Neutrophil (primary cell): ENCODE measurements around the gene PPHLN1.

Experiments used
- H3K27ac ChIP-seq: fragments of 200-600 bp; sonication (generic); 2 replicates; pipeline ENCODE4 v1.5.1; 2016; ENCODE audit warnings: mild to moderate bottlenecking, moderate library complexity
- H3K27me3 ChIP-seq: fragments of 200-600 bp; sonication (generic); 2 replicates; pipeline ENCODE4 v1.6.0; 2016; ENCODE audit warnings: mild to moderate bottlenecking
- H3K36me3 ChIP-seq: fragments of 200-600 bp; sonication (generic); 2 replicates; pipeline ENCODE4 v1.5.1; 2017
- H3K4me1 ChIP-seq, 2 experiments: fragments of 200-600 bp in 1 of 2; sonication (generic) in 1 of 2; 1 replicate in 1 of 2; 2 replicates in 1 of 2; pipeline versions ENCODE4 v1.5.1 to v1.6.1; 2013 to 2016; ENCODE audit warnings: low read depth in 1 of 2, low read length in 1 of 2, mild to moderate bottlenecking in 1 of 2, moderate library complexity in 1 of 2; ENCODE audit not compliant: control insufficient read depth in 1 of 2, insufficient read depth in 1 of 2
- H3K4me3 ChIP-seq, 2 experiments: fragments of 200-600 bp in 1 of 2; sonication (generic) in 1 of 2; 1 replicate in 1 of 2; 2 replicates in 1 of 2; pipeline ENCODE4 v1.5.1; 2013 to 2016; ENCODE audit warnings: low read depth in 1 of 2, low read length in 1 of 2, mild to moderate bottlenecking in 1 of 2, moderate library complexity in 1 of 2
- H3K9me3 ChIP-seq: fragments of 200-600 bp; sonication (generic); 2 replicates; pipeline ENCODE4 v1.5.1; 2016
- CTCF ChIP-seq: fragments of 200-600 bp; sonication (generic); IDR thresholded peaks from 2 replicates; pipeline ENCODE4 v1.5.1; 2016; ENCODE audit warnings: antibody characterized with exemption

PPHLN1 gene

GRCh38 chr12:42282294-42282693 is 43.7 kb upstream of the PPHLN1 start:
- Histone ChIP-seq H3K36me3 (no peaks in the 10 kb centered on the region), H3K4me1 (no peaks in the 10 kb centered on the region), H3K27me3 (peaks cover 4% of the 10 kb centered on the region), H3K4me3 (no peak overlapping the region), H3K27ac (no peak overlapping the region), H3K9me3 (no peaks in the 10 kb centered on the region)
- no peak for TF ChIP-seq CTCF

GRCh38 chr12:42283739-42284138 is 42.2 kb upstream of the PPHLN1 start:
- H3K27ac ChIP-seq: no peak overlapping the region
- no peak for TF ChIP-seq CTCF
- H3K4me1 ChIP-seq: no peaks in the 10 kb centered on the region
- no peak overlapping the region for H3K4me3 ChIP-seq
- H3K27me3 ChIP-seq: no peaks in the 10 kb centered on the region
- H3K36me3 ChIP-seq: no peaks in the 10 kb centered on the region
- no peaks in the 10 kb centered on the region for H3K9me3 ChIP-seq

- H3K27me3 ChIP-seq: no peaks in the 10 kb centered on the region
- no peak overlapping the region for H3K27ac ChIP-seq
- H3K4me3 ChIP-seq: no peak overlapping the region
- H3K4me1 ChIP-seq: no peaks in the 10 kb centered on the region
- H3K9me3 ChIP-seq: no peaks in the 10 kb centered on the region
- no peak for TF ChIP-seq CTCF
- no peaks in the 10 kb centered on the region for H3K36me3 ChIP-seq
These were observed 41.8 kb upstream of the PPHLN1 start for GRCh38 chr12:42284157-42284556.

GRCh38 chr12:42284876-42285275 is 41.1 kb upstream of the PPHLN1 start:
- Histone ChIP-seq H3K9me3 (no peaks in the 10 kb centered on the region), H3K4me3 (no peak overlapping the region), H3K27me3 (no peaks in the 10 kb centered on the region), H3K36me3 (no peaks in the 10 kb centered on the region), H3K27ac (no peak overlapping the region), H3K4me1 (no peaks in the 10 kb centered on the region)
- TF ChIP-seq CTCF: no peak

- H3K4me3 ChIP-seq: no peak overlapping the region
- no peaks in the 10 kb centered on the region for H3K4me1 ChIP-seq
- no peaks in the 10 kb centered on the region for H3K27me3 ChIP-seq
- H3K27ac ChIP-seq: no peak overlapping the region
- no peak for TF ChIP-seq CTCF
- H3K9me3 ChIP-seq: no peaks in the 10 kb centered on the region
- no peaks in the 10 kb centered on the region for H3K36me3 ChIP-seq
These were observed 40.5 kb upstream of the PPHLN1 start for GRCh38 chr12:42285431-42285830.

GRCh38 chr12:42286741-42287140 is 39.2 kb upstream of the PPHLN1 start:
- Histone ChIP-seq H3K36me3 (no peaks in the 10 kb centered on the region), H3K4me3 (no peak overlapping the region), H3K9me3 (no peaks in the 10 kb centered on the region), H3K27me3 (no peaks in the 10 kb centered on the region), H3K4me1 (no peaks in the 10 kb centered on the region), H3K27ac (no peak overlapping the region)
- TF ChIP-seq CTCF: no peak
